Measurements from ENCODE around the gene AMOTL1.

DNA sequence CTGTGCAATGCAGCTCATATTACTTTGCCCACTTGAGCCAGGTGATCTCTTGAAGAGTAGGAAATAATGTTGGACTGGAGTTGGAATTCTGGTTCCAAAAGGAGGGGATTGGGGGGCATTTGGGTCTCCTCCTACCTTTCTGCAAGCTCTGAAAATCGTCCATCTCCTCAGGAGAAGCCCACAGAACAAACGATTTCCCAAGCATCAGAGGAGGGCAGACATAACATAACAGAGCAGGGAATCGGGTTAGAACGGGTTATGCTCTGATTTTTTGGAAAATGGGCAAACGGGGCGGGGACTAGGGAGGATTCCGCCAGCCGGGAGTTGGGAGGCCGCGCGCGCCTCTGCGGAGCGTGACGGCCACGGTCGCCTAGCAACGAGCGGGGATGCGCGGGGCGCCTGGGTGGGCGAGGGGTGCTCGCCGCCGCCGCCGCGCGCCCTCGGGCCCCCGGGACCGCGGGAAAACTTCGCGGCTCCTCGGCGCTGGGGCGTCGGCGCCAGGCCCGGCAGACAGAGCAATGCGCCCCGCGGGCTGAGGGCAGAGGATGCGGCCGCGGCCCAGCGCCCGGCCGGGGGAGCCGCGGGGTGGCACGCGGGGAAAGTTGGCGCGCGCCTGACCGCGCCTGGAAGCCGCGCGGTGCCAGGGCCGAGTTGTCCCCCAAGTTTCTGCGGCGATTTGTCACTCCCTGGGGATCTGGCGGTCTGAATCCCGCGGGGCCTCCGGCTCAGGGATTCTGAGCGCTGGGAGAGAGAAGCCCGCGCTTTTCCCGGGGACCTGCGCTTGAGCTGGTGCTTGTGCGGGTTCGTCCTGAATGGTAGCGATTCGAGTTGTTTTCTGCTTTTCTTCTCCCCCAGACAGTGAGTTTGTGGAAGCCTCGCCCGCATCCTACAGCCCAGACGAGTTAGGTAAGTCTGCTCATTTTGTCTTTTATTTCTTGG is 27.8 kb upstream of the AMOTL1 start:
- TF ChIP-seq POLR2AphosphoS5 (IDR thresholded peaks at IDR 0.05; ENCODE audit: insufficient read depth, low read depth, low read length), result no peak
- TF ChIP-seq POLR2A (IDR thresholded peaks at IDR 0.05; ENCODE audit: low read depth, low read length), result no peak
- TF ChIP-seq, protein P1, sequence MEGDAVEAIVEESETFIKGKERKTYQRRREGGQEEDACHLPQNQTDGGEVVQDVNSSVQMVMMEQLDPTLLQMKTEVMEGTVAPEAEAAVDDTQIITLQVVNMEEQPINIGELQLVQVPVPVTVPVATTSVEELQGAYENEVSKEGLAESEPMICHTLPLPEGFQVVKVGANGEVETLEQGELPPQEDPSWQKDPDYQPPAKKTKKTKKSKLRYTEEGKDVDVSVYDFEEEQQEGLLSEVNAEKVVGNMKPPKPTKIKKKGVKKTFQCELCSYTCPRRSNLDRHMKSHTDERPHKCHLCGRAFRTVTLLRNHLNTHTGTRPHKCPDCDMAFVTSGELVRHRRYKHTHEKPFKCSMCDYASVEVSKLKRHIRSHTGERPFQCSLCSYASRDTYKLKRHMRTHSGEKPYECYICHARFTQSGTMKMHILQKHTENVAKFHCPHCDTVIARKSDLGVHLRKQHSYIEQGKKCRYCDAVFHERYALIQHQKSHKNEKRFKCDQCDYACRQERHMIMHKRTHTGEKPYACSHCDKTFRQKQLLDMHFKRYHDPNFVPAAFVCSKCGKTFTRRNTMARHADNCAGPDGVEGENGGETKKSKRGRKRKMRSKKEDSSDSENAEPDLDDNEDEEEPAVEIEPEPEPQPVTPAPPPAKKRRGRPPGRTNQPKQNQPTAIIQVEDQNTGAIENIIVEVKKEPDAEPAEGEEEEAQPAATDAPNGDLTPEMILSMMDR (IDR thresholded peaks at IDR 0.05; ENCODE audit: extremely low read depth in 1 of 2, insufficient read depth in 1 of 2, low read depth in 1 of 2, low read length in 2 of 2), result no peak
- no peak for TF ChIP-seq EZH2 (IDR thresholded peaks at IDR 0.05; ENCODE audit: borderline replicate concordance, low read depth, low read length, severe bottlenecking)
- TF ChIP-seq FOS (IDR thresholded peaks at IDR 0.05; ENCODE audit: borderline replicate concordance, insufficient read depth, low read length), result no peak
- TF ChIP-seq, protein P2, sequence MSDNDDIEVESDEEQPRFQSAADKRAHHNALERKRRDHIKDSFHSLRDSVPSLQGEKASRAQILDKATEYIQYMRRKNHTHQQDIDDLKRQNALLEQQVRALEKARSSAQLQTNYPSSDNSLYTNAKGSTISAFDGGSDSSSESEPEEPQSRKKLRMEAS (IDR thresholded peaks at IDR 0.05; ENCODE audit: insufficient read depth, insufficient read length), result no peak
- no peak for TF ChIP-seq JUN (IDR thresholded peaks at IDR 0.05; ENCODE audit: borderline replicate concordance, insufficient read depth, insufficient read length, low read depth)
- no peak for TF ChIP-seq GATA2 (IDR thresholded peaks at IDR 0.05; ENCODE audit: insufficient read depth, insufficient read length, low read depth, low read length)

Data from endothelial cell of umbilical vein (primary cell).